H1 (cell line): ENCODE data around the gene MED16. TPM values are rescaled to one million over a fixed set of nuclear protein-coding genes. Genes with fewer than 3 reads are reported as not detected.

ENCODE experiments used
- GABPA ChIP-seq: IDR thresholded peaks from 2 replicates; pipeline ENCODE4 v1.6.1; 2011; ENCODE audit warnings: mild to moderate bottlenecking, low read length, moderate library complexity, borderline replicate concordance; ENCODE audit not compliant: insufficient read depth
- POLR2A ChIP-seq, 2 experiments: IDR thresholded peaks; 1 replicate in 1 of 2; 2 replicates in 1 of 2; pipeline ENCODE4 v1.6.1; 2011; ENCODE audit warnings: low read depth in 2 of 2, low read length in 2 of 2, mild to moderate bottlenecking in 2 of 2; ENCODE audit errors: control extremely low read depth in 1 of 2
- SAP30 ChIP-seq: fragments of 300-600 bp; sonication (generic); IDR thresholded peaks from 2 replicates; pipeline ENCODE4 v1.7.1; 2012; ENCODE audit warnings: low read length, moderate library complexity, mild to moderate bottlenecking, inconsistent platforms; ENCODE audit not compliant: insufficient read depth, insufficient replicate concordance
- SP2 ChIP-seq: IDR thresholded peaks from 2 replicates; pipeline ENCODE4 v1.6.1; 2012; ENCODE audit warnings: mild to moderate bottlenecking, low read length, inconsistent platforms
- polyA plus RNA-seq, 7 experiments: library from polyadenylated mRNA; depleted of rRNA in 3 of 7; stranded (reverse) in 5 of 7; unstranded in 2 of 7; fragments of >200 nt in 5 of 7; fragments of 200-250 nt in 2 of 7; gene quantifications; 1 replicate in 5 of 7; 2 replicates in 1 of 7; 4 replicates in 1 of 7; pipeline versions ENCODE4 v1.2.1 to v1.2.3, GENCODE V29; 2011 to 2013; ENCODE audit warnings: missing spikeins in 2 of 7, mixed read lengths in 2 of 7
- total RNA-seq: library from RNA; stranded (reverse); fragmentation: NEBNext Ultra II Directional; extraction: Animal tissue kit (Norgen Biotek cat#: 25700); gene quantifications from 2 replicates; pipeline ENCODE4 v1.2.1, GENCODE V29; 2021

MED16 gene
- total and polyA plus RNA-seq, 2 of the 8 experiments (the other 6 are each of a cell fraction or from before 2014, with no cell fraction given), result 51.0 to 67.2 TPM

GRCh38 chr19:937259-937694, 44.3 kb upstream of the MED16 start (continued):
- TF ChIP-seq SAP30 (no peak), GABPA (no peak), POLR2A (IDR thresholded peaks at IDR 0.05; ENCODE audit: control extremely low read depth in 1 of 2, low read depth in 2 of 2, low read length in 2 of 2) (no peak), SP2 (no peak)
